Stimulated activated CD4-positive, alpha-beta T cell treated with anti-CD3 and anti-CD28 coated beads, Interleukin-1b, Interleukin-23, amount 100 ng/mL, for 24 hours (primary cell): ENCODE measurements around the gene RFPL4AL1.
A peak's percentile ranks its signal among the peaks of the same experiment; 100 is the strongest.
"Not testable (repeated sequence)": the region's sequence is repeated elsewhere in the genome, so short reads cannot be mapped to it uniquely, and the experiment has no call there.

Experiments
- DNase-seq, 4 experiments: peaks; one replicate each; pipeline ENCODE4 v3.0.0-alpha.2; 2020; ENCODE audit warnings: low read depth in 4 of 4, low spot score in 1 of 4

The RFPL4AL1 gene

GRCh38 chr19:55768818-55769217, at the start of gene RFPL4AL1:
RFPL4AL1 (plus strand) TSS chr19:55769118; CDS start chr19:55771805, 2,687 bp downstream.
- not testable (repeated sequence) for DNase-seq

GRCh38 chr19:55720214-55720746, 48.6 kb upstream of the RFPL4AL1 start:
- no peak for DNase-seq

- DNase-seq: no peak
These were observed 48.1 kb upstream of the RFPL4AL1 start for GRCh38 chr19:55720801-55721200.

GRCh38 chr19:55723491-55723890, 45.4 kb upstream of the RFPL4AL1 start:
- DNase-seq: no peak

- not testable (repeated sequence) for DNase-seq
These were observed 38.5 kb upstream of the RFPL4AL1 start for GRCh38 chr19:55730378-55730777.

GRCh38 chr19:55738302-55738701, 30.6 kb upstream of the RFPL4AL1 start, which contains the start of gene NLRP9:
NLRP9 (minus strand) TSS chr19:55738402; CDS start chr19:55738374, 28 bp downstream.
- DNase-seq: no peak

- no peak for DNase-seq
These were observed 18.2 kb upstream of the RFPL4AL1 start for GRCh38 chr19:55750715-55751114.

- no peak for DNase-seq
These were observed 15.5 kb upstream of the RFPL4AL1 start for GRCh38 chr19:55753401-55753800.

GRCh38 chr19:55756808-55757207, 12.1 kb upstream of the RFPL4AL1 start:
- DNase-seq: not testable (repeated sequence)

GRCh38 chr19:55758797-55759196, 10.1 kb upstream of the RFPL4AL1 start, which contains the start of gene RFPL4A:
RFPL4A (plus strand) TSS chr19:55759097; CDS start chr19:55761801, 2,704 bp downstream.
- not testable (repeated sequence) for DNase-seq

GRCh38 chr19:55766466-55766865, 2.5 kb upstream of the RFPL4AL1 start:
- DNase-seq: no peak

GRCh38 chr19:55769632-55770031, 714 bp downstream of the RFPL4AL1 start:
- DNase-seq: not testable (repeated sequence)

GRCh38 chr19:55777528-55777927, 8.6 kb downstream of the RFPL4AL1 start:
- no peak for DNase-seq

- no peak for DNase-seq
These were observed 9.4 kb downstream of the RFPL4AL1 start for GRCh38 chr19:55778331-55778730.

GRCh38 chr19:55781112-55781511, 12.2 kb downstream of the RFPL4AL1 start:
- DNase-seq: no peak

- DNase-seq: no peak
These were observed 26.1 kb downstream of the RFPL4AL1 start for GRCh38 chr19:55795021-55795420.

GRCh38 chr19:55801416-55801815, 32.5 kb downstream of the RFPL4AL1 start:
- no peak for DNase-seq

- no peak for DNase-seq
These were observed 33.4 kb downstream of the RFPL4AL1 start for GRCh38 chr19:55802281-55802680.

- DNase-seq: peak in 3 of 4 experiments; percentile 3 to 22 (median 16)
These were observed 40.6 kb downstream of the RFPL4AL1 start for GRCh38 chr19:55809381-55810058.

- no peak for DNase-seq
These were observed 42.4 kb downstream of the RFPL4AL1 start for GRCh38 chr19:55811340-55811739.

- DNase-seq: no peak
These were observed 43.5 kb downstream of the RFPL4AL1 start for GRCh38 chr19:55812449-55812848.

- no peak for DNase-seq
These were observed 45.0 kb downstream of the RFPL4AL1 start for GRCh38 chr19:55813906-55814305.

GRCh38 chr19:55820037-55820436, 51.1 kb downstream of the RFPL4AL1 start:
- DNase-seq: no peak
